ENCODE measurements around the gene NGFR. TPM values are rescaled to one million over a fixed set of nuclear protein-coding genes. Genes with fewer than 3 reads are reported as not detected.

Gene NGFR
- total RNA-seq, 1 donor from 2014 or later = 6.5 TPM

DNA sequence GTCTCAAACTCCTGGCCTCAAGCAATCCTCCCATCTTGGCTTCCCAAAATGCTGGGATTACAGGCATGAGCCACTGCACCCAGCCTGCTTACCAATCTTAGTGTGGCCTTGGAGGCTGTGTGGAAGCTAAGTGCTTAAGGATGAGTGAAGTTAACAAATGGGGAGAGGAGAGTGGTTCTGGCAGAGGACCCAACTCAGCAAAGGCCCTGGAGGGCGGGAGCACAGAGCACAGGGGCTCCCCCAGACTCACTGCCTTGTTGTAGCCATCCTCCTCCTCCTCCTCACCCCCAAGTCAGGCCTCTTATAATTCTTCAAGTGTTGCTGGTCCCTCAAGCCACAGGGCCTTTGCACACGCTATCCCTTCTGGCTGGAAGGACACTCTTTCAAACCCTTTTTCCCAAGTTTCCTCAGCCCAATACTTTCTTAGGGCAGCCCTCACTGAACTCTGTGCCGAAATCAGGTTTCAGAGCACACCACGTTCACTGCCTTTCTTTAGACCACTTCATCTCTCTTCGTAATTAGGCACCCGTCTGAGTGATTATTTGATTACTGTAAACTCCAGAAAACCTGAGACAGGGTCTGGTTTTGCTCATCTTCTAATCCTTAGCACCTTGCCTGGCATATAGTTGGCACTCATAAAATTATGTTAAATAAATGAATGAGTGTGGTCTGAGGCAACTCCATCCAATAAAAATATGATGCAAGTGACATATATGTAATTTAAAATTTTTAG lies 23.4 kb downstream of the NGFR start:
- no peak for ATAC-seq

DNA sequence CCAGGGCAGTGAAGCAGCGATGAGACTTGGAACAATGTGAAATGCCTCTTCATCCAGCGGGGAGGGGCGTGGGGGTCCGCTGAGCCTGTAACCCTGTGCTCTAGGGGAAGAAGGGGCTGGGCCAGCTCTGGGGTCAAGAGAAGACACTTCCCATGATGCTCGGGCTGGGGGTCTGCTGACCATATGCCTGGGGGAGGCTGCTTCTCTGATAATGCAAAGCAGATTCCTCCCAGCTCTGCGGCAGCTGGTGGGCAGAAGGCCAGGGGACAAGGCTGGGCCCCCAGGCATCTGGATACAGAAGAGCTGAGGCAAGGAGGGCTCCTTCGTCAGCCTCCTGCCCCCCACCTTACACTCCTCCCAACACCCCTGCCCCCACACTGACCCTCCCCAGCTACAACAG lies 24.7 kb downstream of the NGFR start:
- ATAC-seq = no peak

DNA sequence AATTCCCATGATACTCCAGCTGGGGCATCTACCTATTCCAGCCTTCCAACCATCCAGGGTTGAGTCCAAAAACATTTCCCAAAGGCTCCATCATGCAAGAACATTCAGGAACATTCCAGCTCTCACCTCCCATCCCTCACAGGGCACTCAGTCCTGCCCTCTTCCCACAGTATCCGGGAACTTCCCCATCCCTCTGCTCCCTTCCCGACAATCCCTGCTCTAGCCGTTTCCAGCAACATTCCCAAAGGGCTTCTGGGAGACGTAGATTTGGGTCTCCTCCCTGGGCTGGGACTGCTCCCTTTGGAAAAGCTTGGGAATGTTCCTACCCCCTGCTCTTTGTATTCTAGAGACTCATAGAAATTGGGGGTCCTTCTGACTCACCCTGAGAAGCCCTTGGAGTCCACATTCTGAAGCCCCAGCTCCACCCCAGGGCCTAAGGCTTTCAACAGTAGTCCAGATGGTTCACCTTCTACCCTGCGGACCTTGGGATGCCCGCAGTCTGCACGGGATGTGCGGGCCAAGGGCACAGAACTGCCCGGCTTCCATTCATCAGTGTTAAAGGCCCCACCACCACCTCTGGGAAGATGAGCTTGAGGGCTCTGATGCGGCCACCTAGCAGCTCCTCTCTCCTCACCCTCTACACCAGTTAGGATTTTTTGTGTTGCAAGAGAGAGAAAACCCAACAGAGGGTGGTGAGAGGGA lies 25.4 kb downstream of the NGFR start:
- ATAC-seq = no peak

DNA sequence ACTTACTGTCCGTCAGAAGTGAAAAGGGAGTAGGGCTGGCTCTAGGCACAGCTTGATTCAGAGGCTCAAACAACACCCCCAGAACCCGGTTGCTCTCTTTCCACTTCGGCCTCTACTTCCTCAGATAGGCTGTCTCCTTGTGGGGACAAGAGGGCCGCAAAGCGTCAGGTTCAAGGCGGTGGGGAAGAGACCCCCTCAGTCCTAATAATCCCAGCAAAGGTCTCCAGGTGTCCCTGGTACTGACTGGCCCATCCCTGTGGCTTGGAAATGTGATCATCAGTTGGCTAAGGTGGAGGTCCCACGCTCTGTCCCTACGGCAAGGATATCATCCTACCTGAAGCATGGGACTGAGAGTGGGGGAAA lies 26.0 kb downstream of the NGFR start:
- ATAC-seq = no peak

DNA sequence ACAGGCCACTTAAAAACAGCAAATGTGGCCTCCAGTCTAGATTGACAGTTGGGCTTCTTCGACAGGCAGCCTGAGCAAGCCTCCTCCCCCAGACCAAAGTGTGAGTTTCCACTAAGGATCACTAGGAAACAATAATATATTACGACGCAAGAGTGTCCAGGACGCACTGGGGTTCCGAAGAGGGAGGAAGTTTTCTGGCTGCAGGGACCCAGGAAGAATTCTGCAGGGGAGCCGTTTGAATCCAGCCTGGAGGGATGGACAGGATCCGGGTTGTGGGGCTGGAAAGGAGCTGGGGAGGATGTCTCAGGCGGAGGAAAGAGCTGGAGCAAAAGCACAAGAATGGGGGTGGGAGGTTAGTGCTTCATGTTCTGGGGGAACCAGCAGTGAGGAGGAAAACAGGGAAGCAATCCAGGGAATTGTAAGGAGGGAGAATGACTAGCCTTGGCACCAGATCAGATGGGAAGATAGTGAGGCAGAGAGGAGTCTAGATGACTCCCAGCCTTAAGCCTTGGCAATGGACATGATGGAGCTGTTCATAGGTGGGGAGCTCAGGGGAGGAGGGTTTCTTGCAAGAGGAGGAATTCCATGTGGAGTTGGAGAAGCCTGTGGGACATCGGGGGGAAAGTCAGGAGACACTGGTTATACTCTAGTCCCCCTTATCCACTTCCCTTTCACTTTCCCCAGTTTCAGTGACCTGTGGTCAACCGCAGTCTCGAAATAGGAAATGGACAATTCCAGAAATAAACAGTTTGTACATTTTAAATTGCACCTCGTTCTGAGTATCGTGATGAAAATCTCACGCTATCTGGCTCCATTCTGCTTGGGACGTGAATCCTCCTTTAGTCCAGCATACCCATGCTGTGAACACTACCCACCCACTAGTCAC lies 26.6 kb downstream of the NGFR start:
- ATAC-seq = no peak

DNA sequence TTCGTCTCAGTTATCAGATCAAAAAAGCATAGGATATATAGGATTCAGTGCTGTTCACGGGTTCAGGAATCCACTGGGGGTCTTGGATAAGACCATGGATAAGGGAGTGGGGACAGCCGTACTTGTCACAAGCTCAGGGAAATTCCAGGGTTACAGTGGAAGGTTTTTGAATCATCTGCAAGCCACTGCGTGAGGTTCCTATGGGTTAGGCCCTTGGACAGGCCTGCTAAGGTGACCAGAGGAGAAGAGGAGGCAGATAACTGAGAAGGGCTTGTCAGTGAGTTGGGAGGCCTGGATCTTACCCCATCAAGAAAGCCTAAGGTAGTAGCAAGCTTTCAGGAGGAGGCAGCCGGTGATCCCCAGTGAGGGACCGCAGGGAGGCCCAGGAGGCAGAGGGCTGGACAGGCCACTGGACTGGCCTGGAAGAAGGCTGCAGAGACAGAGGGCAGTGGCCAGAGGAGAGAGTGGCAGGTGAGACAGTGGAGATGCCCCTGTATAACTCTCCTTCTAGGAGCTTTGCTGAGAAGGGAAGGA lies 27.3 kb downstream of the NGFR start:
- ATAC-seq = no peak

DNA sequence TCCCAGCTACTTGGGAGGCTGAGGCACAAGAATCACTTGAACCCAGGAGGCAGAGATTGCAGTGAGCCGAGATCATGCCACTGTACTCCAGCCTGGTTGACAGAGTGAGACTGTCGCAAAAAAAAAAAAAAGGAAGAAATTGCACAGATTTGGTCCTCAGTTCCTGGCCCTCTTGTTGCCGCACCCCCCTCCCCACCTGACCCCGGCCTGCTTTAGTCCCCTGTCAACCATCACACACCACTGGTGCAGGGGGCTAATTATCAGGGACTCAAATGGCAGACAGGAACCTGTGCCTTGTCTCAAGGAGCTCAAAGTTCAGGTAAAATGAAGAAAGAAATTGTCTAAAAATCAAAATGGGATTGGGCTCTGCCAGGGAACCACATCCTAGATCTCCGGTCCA lies 28.1 kb downstream of the NGFR start:
- ATAC-seq = no peak

DNA sequence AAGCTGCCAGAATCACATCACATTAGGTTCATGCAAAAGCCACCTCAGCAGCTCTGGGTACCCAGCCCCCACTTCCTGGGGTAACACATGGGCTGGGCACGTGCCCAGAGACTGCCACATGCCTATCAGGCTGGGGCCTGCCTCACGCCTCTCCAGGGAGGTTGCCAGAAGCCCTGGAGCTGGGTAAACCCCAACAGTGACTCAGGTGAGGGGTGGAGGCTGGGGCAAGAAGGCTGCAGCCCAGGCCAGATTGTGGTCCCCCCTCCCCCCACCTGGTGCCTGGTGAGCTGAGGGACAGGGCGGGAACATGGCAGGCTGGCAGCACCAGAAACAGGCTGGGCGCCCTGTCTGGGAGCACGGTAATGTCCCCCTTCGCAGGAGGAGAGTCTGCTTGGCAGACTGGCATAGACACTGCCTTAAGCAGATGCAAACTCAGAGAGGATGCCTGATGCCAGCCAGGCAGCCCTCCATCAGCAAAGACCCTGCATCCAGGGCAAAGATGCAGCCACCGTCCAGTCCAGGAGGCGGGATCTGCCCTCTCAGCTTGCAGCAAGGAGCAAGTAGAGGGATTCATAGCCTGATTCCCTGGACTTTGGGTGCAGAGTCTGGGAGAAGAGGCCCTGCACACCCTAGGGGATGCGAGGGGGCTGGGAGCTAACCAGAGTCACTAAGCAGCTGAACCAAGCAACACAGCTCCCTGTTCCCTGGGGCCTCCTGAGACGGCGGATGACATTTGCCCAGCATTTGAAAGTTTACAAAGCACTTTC lies 28.8 kb downstream of the NGFR start:
- peak; percentile 99 for ATAC-seq

DNA sequence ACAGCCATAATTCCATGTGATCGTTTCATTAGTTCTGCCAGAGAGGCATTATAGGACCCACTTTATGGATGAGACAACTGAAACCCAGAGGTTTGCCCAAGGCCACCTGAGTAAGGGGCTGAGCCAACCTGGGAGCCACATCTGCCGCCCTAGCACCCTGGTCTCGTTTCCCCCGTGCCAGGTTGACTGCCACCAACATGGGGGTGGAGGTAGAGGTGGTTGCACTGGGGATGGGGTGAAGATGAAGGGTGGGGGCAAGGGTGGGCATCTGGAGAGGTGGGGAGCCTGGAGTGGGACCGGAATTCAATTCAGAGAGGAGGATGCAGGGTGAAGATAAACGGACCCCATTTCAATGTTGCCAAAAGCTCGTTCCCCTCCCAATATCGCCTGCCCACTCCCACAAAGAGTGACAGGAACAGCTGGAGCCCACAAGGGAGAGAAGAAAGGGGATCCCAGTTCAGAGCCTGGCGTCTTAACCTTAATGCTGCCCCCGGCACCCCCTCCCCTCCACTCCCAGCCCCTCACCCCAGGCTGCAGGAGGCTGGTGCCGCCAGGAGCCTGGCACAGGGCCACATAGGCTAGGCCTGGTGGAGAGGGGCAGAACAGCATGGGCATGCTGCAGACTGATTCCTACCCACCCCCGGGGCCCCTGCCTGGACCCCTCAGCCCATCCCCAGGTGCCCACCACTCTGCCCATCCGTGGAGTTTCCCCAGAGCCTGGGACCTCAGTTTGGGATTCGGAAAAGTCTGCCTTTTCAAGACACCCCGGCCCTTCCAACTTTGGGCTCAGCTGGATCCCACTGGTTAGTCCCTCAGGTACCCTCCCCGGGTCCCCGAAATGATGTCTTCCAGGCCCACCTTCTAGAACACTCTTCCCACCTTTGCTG lies 29.6 kb downstream of the NGFR start:
- ATAC-seq = no peak

DNA sequence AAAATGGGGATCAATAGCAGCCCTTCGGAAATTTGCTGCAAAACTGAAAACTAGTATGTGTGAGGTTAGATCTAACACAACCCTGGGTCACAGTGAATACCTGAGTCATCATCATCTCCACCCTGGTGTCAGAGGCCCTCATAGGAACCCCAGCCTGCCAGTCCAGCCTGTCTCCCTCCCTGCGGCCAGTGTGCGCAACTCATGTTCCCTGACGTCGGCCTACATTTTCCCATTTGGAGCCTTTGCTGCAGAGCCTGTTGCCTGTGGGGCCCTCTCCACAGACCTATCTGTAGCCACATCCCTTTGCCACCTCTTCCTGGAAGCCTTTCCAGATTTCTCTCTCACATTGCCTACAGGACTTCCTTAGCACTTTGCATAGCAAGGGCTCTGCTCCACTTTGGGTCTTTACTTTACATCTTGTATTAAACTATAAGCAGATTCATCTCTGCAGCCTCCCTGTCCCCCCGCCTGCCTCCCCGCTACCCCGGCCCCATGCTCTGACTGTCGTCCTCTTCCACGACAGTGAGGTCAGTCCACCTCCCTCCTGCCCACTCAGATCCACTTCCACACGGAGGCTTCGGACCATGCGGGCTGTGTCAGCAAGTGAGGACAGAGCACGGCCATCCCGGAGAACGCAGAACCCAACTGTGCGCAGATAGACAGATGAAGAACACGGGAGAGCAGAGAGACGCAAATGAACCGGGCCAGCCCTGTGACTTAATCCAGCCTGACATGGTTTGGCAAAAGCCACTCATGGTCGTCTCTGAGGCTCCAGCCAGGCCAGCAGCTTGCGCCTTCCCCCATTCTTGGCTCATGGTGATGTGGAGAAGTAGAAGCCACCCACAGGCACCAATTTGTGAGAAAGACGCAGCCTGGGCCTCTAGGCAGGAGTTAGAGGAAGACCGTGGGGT lies 31.0 kb downstream of the NGFR start:
- ATAC-seq = no peak

DNA sequence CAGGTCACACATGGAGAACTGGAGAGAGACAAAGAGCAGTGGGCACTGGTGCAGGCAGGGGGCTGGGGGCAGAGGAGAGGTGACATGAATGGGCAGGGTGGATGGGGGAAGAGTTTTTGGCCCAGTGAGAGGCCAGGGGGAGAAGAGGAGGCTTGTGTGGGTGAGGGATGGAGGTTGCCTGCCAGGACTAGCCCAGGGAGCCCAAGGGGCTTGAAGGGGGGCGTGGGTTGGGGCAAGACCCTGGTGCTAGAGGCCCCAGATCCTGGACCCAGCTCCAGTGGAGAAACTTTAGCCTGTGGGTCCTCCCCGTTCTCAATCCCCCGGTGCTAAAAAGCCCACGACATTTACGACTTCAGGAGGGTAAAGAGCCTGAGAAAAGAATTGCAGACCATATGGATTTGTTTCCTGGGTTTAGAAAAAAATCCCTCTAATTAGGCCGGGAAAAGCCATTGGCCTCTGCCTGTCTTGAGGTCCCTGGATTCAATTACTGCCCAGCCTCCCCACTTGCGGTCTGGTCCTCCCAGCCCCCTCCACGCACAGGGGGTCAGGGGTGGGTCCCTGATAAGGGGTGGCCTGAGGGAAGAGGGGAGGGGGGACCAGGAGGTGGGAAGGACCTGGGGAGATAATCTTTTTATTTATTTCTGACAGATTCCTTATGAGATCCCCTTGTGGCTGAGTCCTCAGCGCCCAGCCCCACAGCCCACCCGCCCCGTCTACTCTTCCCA lies 33.0 kb downstream of the NGFR start:
- ATAC-seq = no peak

DNA sequence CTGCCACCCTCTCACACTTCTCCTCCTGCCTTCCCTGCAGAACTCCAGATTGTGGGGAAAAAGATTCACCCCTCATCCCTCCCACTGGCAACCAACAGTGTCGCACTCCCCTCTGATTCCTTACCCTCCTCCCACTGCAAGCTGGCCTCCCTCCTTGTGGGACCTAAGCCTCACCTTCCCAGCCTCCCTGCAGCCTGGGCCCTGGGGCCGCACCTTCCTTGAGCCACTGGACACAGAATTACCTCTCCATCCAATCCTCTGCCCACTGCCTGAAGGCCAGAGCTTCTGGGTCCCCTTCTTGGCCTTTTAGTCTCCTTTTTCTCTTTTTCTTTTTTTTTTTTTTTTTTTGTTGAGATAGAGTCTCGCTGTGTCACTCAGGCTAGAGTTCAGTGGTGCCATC lies 33.9 kb downstream of the NGFR start:
- no peak for ATAC-seq

DNA sequence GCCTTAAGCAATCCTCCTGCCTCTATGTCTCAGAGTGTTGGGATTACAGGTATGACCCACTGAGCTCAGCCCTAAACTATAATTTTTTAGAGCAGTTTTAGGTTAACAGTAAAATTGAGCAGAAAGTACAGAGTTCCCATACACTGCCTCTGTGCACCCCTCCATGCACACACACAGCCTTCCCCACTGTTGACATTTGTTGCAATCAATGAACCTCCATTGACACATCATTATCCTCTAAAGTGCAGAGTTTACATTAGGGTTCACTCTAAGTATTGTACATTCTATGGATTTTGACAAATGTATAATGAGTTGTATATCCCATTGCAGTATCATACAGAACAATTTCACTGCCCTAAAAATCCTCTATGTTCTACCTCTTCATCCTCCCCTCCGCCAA lies 35.0 kb downstream of the NGFR start:
- no peak for ATAC-seq

DNA sequence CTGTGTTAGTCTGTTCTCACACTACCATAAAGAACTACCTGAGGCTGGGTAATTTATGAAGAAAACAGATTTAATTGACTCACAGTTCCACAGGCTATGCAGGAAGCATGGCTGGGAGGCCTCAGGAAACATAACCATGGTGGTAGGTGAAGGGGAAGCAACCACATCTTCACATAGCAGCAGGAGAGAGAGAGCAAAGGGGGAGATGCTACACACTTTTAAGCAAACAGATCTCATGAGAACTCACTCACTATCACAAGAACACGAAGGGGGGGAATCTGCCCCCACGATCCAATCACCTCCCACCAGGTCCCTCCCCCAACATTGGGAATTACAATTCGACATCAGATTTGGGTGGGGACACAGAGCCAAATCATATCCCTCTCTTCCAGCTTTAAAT lies 48.8 kb downstream of the NGFR start:
- ATAC-seq = no peak

DNA sequence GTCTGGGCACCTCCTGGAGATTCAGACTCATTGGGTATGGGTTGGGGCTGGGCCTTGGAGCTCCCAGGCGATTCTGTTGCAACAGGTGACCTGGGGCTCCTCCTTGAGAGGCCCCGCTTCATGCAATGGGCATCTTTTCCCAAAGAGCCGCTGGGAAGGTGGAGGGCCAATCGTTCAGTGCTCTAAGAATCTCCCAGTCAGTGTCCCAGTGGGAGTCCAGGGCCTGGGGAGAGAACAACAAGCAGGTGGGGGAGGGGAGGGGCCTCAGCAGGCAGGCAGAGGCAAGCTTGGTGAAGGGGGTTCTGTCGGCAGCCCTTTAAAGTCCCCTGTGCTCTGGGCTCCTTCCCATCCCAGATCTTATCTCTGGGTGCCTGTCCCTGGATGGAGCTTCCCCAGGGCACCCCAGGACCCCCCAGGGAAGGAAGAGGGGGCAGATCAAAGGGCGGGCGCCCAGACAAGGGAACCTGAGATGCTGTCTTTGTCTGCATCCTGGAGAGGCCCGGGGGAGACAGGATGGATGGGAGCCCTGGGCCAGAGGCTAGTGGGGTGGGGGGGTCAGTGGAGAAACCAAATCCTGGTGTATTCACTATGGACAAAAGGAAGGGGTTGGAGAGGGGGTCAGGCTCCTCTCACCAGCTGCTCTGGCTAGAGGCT lies 50.0 kb downstream of the NGFR start:
- ATAC-seq = no peak

DNA sequence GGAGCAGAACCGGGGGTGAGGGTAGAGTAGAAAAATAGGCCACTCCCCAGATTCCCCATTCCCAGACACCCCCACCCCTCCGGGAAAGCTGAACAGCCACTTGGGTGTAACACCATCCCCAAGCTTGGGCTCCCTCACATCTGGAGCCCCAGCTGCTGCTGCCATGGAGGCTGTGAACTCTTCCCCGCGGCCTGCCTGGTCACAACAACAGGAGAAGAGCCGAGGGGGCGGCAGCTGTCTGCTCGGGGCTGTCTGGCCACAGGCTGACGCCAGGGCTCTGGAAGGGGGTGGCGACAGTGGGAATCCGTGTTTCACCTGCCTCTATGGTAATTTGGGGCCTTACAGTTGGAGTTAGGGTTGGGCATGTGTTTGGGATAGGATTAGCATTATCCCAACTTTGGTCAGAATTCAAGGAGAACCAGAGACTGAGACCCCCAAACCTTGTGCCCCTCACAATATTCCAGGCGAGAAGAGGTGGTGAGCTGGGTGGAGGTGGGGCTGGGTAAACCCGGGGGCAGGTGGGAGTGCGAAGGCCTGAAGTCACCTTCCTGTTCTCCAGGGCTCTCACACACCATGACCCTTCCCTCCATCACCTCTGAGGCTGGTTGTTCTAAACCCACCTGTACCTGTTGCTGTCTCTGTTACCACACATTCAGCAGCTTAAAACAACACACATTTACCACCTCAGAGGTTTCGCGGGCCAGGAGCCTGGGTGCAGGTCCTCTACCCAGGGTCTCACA lies 50.9 kb downstream of the NGFR start:
- ATAC-seq = no peak

DNA sequence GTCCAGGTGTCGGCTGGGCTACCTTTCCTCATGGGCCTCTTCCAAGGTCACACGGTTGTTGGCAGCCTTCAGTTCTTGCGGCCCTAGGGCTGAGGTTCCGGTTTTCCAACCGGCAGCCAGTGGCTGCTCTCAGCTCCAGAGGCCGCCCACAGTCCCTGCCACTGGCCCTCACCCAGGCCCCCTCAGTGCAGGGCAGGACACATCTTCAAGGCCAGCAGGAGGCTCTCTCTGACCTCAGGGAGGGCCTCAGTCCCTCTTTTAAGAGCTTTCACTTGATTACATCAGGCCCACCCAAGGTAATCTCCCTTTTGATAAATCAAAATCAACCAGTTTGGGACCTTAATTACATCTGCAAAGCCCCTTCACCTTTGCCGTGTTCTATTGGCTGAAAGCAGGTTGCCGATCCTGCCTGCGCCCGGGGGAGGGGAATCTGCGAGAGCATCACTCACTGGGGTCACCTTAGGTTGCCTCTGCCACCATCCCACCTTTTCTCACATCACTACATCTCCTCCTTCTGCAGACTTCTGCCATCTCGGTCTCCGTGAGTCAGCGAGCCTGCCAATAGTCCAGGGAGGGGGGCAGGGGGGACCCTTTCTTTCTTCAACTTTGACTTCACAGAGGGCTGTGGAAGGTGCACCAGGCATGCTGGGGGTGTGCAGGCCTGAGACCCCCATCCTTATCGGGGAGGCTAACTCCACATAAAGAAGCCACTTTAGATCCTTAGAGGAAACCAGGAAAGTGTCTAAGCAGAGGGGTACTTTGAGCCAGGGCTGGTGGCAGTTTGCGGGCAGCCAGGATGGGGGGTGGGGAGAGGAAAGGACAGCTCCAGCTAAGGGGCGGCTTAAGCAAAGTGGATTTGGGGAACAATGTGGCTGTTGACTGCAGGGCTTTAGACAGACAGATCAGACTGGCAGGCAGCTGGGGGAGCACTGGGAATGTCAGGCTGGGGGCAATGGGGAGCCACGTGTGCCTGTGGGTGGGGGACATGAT lies 51.7 kb downstream of the NGFR start:
- no peak for ATAC-seq

Measured in esophagus mucosa (tissue), 1 donor.